GM11168 (cell line): ENCODE data around the gene B4GALT7.
"Not testable (repeated sequence)": the region's sequence is repeated elsewhere in the genome, so short reads cannot be mapped to it uniquely, and the experiment has no call there.

ENCODE experiments used
- in situ Hi-C: fragments of 300-500 bp; cut with MboI; formaldehyde crosslinking; loops from one replicate; pipeline ENCODE4 v1.12.0; 2022; ENCODE audit warnings: low sequenced_read_pairs; ENCODE audit not compliant: unreplicated experiment

The B4GALT7 gene, protein sequence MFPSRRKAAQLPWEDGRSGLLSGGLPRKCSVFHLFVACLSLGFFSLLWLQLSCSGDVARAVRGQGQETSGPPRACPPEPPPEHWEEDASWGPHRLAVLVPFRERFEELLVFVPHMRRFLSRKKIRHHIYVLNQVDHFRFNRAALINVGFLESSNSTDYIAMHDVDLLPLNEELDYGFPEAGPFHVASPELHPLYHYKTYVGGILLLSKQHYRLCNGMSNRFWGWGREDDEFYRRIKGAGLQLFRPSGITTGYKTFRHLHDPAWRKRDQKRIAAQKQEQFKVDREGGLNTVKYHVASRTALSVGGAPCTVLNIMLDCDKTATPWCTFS

GRCh38 chr5:177599731-177600507 lies at the start of gene B4GALT7:
TSS of gene B4GALT7 (plus strand) at chr5:177600132. CDS start at chr5:177600211, 79 bp downstream.
- in situ Hi-C loops = no loop called here

- in situ Hi-C loops = no loop called here
Observed at GRCh38 chr5:177552839-177553455, 47.0 kb upstream of the B4GALT7 start.

DNA sequence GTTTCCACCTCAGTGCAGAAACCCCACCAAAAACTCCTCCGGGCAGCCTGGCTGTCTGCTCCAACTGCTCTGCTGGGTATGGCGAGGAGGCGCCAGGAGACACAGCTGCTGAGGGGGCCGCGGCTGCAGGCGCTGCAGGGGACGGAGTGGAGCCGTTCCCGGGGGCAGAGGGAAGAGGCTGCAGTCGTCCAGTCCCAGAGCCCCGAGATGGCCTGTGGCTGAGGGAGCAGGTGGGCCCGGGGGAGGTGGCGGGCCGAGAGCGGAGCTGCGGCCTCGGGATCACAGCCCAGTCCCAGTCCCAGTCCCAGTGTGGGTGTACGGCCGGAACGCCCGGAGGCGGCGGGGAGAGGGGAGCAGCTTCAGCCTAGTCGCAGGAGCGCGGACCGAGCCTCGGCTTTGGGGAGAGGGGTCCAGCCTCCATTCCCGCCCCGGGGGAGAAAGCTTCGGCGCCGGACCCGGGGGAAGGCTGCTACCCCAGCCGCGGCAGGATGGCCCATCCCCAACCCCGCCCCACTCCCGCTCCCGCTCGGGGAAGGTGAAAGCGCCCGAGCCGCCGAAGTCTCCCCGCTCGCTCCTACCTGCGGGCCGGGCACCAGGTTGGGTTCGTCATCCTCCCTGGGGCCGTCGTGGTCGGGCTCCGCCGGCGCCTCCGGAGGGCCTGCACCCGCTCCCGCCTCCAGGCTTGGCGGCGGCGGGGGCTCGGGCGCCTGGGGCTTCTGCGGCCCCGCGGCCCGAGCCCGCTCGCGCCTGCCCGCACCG lies 46.1 kb upstream of the B4GALT7 start:
- in situ Hi-C loops = no loop called here

DNA sequence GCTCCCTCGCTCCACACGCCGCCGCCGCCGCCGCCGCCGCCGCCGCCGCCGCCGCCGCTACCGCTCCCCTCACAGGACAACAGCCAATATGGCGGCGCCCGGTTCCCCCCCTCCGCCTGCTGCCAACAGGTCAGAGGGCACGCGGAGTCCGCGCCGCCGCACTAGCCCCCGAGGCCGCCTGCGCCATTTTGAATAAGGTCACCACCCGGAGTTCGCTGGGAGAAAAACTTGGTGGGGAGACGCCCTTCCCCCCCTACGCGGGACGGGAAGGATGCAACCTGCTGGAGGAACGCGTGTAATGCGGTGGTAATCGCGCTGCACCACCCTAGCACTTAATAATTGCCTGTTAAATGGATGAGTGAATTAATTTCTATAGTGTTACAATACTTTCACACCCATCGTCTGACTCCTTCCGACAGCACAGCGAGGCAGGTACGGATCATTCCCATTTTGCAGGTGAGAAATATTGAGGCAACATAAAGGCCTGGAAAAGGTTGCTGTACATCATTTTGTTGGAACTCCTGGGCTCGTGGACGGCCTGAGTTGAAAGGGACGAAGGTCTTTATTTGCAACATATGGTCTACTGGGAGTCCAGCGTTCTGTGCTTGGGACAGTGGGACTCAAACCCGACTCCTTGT lies 45.3 kb upstream of the B4GALT7 start, which contains the start of gene FAM193B:
Gene FAM193B (minus strand): TSS at position 90 of the 638 bp plus-strand sequence. CDS start 105 bp downstream, outside the sequence.
- in situ Hi-C loops = no loop called here

DNA sequence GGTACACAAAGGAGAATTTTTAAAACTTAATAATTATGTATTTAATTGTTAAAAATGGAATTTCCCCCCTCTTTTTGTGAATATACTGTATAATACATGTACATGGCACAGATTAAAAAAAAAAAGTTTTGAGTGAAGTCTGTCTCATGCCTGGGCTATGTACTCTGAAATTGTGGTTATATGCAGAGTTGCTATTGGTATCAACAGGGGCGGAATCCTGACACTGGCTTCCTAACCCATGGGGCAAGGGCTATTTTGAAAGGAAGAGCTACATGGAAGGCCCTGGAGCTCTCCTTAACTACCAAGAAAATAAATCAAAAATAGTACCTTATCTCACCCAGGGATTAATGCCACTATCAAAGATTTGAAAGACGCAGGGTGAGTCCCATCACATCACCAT lies 44.7 kb upstream of the B4GALT7 start:
- in situ Hi-C loops = no loop called here

- in situ Hi-C loops = no loop called here
Observed at GRCh38 chr5:177555665-177556064, 44.3 kb upstream of the B4GALT7 start.

GRCh38 chr5:177557041-177557647 lies 42.8 kb upstream of the B4GALT7 start:
- in situ Hi-C loops = no loop called here

DNA sequence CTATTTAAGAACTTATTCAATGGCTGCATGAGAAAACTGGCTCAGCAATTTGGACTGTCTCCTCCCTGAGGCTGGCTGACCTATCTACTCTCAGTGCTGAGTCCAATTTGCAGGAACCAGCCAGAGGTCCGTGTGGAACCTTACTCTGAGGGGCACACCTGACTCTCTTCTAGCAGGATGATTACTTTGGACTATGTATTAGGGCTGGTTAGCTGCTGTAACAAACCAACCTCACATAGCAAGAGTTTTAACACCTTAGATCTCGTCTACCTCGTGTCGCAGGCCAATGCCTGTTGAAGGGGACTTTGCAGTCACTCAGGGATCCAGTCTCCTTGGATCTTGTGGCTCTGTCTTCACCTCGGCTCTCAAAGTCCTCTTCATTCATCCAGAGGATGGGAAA lies 42.1 kb upstream of the B4GALT7 start:
- in situ Hi-C loops = no loop called here

GRCh38 chr5:177559446-177559941 lies 40.4 kb upstream of the B4GALT7 start:
- in situ Hi-C loops = not testable (repeated sequence)

- in situ Hi-C loops = no loop called here
Observed at GRCh38 chr5:177565046-177565445, 34.9 kb upstream of the B4GALT7 start.

DNA sequence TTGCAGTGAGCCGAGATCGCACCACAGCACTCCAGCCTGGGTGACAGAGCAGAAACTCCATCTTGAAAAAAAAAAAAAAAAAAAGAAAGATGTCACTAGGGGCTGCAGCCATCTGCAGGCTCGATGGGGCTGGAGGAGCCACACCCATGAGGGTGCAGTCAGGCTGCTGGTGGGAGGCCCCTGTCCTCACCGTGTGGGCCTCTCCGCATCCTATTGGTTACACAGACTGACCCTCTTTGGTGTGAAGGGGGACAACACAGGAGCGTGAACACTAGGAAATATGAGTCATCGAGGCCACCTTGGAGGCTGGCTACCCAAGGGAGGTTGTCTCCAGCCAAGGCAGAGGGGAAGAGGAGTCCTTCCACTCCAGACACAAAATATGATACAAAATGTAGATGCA lies 31.6 kb upstream of the B4GALT7 start:
- in situ Hi-C loops = no loop called here

- in situ Hi-C loops = no loop called here
Observed at GRCh38 chr5:177569894-177570293, 30.0 kb upstream of the B4GALT7 start.

GRCh38 chr5:177575488-177575887 lies 24.4 kb upstream of the B4GALT7 start:
- in situ Hi-C loops = no loop called here

- in situ Hi-C loops = no loop called here
Observed at GRCh38 chr5:177576169-177576568, 23.8 kb upstream of the B4GALT7 start.

GRCh38 chr5:177578316-177578715 lies 21.6 kb upstream of the B4GALT7 start:
- in situ Hi-C loops = no loop called here

GRCh38 chr5:177588413-177588909 lies 11.5 kb upstream of the B4GALT7 start:
- in situ Hi-C loops = no loop called here

- in situ Hi-C loops = no loop called here
Observed at GRCh38 chr5:177590406-177590805, 9.5 kb upstream of the B4GALT7 start.

GRCh38 chr5:177591690-177592009 lies 8.3 kb upstream of the B4GALT7 start:
- in situ Hi-C loops = no loop called here
